ENCODE data around the gene ZNF77.
"Not testable (repeated sequence)": the region's sequence is repeated elsewhere in the genome, so short reads cannot be mapped to it uniquely, and the experiment has no call there.

Gene ZNF77

DNA sequence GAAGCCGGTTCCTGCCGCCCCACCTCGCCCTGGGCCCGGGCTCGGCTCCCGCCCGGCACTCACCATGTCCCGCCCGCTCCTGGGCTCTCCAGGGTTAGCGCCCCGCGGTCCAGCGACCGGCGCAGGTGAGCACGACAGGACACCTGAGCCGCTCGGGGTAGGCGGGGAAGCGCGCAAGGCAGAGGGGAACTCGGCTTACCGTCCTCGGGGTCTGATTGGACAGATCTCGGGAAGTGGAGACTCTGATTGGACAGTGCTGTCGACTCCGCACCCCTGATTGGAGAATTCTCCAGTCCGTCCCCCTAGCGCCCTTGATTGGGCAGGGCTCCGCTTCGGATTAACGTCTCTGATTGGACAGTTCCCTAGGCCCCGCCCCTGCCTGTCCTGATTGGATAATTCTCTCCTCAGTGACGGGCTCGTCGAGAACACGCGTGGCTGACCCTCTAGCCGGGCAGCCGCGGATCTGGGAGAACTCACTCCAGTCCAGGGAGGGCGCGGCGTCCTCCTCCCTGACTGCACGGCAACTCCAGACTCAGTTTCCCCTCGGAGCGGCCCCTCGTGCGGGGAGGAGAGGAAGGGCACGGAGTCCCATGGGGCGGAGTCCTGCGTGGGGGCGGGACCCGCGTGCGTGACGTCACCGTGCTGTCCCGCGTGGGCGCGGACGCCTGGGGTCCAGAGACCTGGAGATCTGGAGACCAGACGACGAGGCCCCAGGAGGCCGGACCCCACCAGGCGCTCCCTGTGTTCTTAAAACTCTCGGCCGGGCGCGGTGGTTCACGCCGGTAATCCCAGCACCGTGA lies at the start of gene ZNF77:
TSS of gene ZNF77 (minus strand) at position 197 of the 800 bp plus-strand sequence. CDS start at position 66, 131 bp downstream.
- TF ChIP-seq, protein P1, sequence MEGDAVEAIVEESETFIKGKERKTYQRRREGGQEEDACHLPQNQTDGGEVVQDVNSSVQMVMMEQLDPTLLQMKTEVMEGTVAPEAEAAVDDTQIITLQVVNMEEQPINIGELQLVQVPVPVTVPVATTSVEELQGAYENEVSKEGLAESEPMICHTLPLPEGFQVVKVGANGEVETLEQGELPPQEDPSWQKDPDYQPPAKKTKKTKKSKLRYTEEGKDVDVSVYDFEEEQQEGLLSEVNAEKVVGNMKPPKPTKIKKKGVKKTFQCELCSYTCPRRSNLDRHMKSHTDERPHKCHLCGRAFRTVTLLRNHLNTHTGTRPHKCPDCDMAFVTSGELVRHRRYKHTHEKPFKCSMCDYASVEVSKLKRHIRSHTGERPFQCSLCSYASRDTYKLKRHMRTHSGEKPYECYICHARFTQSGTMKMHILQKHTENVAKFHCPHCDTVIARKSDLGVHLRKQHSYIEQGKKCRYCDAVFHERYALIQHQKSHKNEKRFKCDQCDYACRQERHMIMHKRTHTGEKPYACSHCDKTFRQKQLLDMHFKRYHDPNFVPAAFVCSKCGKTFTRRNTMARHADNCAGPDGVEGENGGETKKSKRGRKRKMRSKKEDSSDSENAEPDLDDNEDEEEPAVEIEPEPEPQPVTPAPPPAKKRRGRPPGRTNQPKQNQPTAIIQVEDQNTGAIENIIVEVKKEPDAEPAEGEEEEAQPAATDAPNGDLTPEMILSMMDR (IDR thresholded peaks at IDR 0.05; ENCODE audit: control insufficient read depth, extremely low read depth, insufficient read depth): 0 out of 2 replicates have a peak, but pooled peaks have one; percentile 14
- peak; percentile 99 for DNase-seq (ENCODE audit: low read depth)

DNA sequence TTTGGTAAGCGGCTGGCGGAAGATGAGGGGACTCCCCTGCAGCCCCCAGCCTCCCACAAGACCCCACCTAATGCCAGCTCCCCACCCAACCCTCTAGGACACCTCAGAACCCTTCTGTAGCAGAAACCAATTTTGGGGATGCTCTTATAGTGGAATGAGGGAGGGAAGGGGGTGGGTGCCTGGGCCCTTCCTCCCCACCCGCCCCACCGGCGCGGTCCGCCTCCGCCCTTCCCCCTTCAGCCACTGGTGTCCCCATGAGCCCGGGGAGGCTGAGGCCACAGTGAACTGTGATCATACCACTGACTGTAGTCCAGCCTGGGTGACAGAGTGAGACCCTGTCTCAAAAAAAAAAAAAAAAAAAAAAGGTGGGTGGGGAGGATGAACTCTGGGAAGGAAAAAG lies 48.8 kb upstream of the ZNF77 start:
- TF ChIP-seq, protein P1 (IDR thresholded peaks at IDR 0.05; ENCODE audit: control insufficient read depth, extremely low read depth, insufficient read depth): no peak

More for the DNA sequence above, at the start of gene ZNF77:
- peak within 1 kb of the TSS; percentile 97 for H3K4me3 ChIP-seq (ENCODE audit: low read depth, low read length)

DNA sequence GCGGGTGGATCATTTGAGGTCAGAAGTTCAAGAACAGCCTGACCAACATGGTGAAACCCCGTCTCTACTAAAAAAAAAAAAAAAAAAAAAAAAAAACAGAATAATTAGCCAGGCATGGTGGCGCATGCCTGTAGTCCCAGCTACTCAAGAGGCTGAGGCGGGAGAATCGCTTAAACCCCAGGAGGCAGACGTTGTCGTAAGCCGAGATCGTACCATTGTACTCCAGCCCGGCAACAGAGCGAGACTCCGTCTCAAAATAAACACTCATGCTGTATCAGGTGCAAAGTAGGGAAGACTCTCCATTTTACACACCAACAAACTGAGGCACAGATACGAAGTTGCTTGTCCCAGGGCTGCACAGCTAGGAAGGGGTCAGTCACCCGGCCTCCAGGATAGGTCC lies 48.2 kb upstream of the ZNF77 start:
- no peak for DNase-seq (ENCODE audit: low read depth)
- TF ChIP-seq, protein P1 (IDR thresholded peaks at IDR 0.05; ENCODE audit: control insufficient read depth, extremely low read depth, insufficient read depth): no peak
- no peak overlapping the region for H3K4me3 ChIP-seq (ENCODE audit: low read depth, low read length)

More for the DNA sequence above, 48.8 kb upstream of the ZNF77 start:
- no peak for DNase-seq (ENCODE audit: low read depth)
- no peak overlapping the region for H3K4me3 ChIP-seq (ENCODE audit: low read depth, low read length)

DNA sequence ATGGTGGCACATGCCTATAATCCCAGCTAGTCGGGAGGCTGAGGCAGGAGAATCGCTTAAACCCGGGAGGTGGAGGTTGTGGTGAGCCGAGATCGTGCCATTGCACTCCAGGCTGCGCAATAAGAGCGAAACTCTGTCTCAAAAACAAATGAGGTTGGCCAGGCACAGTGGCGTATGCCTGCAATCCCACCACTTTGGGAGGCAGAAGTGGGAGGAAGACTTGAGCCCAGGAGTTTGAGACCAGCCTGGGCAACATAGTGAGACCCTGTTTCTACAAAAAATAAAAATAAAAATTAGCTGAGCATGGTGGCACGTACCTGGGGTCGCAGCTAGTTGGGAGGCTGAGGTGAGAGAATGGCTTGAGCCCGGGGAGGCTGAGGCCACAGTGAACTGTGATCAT lies 47.6 kb upstream of the ZNF77 start:
- DNase-seq (ENCODE audit: low read depth); H3K4me3 ChIP-seq (ENCODE audit: low read depth, low read length): not testable (repeated sequence)

DNA sequence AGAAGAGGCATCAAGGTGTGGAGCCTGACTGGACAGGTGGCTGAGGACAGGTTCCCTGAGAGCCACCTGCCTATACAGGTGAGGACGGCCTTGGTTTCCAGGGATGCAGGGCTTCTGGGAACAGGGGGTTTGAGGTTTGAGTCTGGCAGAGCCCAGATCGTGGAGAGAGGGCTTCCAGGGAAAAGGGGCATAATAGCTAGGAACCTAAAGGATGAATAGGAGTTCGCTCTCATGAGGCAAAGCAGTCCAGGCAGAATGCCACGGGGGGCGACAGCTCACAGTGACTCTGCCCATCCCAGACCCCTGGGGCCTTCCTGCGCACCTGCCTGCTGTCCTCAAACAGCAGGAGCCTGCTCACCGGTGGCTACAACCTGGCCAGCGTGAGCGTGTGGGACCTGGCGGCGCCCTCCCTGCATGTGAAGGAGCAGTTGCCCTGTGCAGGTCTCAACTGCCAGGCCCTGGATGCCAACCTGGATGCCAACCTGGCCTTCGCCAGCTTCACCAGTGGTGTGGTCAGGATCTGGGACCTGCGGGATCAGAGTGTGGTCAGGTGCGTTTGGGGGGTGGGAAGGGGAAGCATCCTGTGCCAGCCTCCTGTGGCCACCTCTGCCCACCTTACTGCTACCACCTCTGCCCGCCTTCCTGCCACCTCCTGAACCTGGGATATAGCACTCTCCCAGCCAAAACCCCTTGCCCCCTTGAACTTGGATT lies 44.6 kb upstream of the ZNF77 start:
- H3K4me3 ChIP-seq (ENCODE audit: low read depth, low read length): no peak overlapping the region
- DNase-seq (ENCODE audit: low read depth): no peak
- TF ChIP-seq, protein P1 (IDR thresholded peaks at IDR 0.05; ENCODE audit: control insufficient read depth, extremely low read depth, insufficient read depth): no peak

DNA sequence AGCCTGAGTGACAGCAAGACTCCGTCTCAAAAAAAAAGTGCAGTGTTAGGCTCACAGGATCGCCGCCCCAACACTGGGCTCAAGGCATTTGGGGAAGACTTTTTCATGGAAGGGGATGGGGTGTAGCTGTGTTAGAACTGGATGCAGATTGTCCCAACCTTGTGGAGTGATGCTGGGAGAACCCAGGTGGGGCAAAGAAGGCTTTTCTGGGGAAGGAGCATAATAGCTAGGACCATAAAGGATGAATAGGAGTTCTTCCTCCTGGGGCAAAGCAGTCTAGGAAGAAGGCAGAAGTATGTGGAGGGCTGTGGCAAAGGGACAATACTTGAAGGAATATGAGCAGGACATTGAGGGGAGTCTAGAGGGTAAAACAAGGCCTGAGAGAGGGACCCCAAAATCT lies 43.8 kb upstream of the ZNF77 start:
- no peak overlapping the region for H3K4me3 ChIP-seq (ENCODE audit: low read depth, low read length)
- TF ChIP-seq, protein P1 (IDR thresholded peaks at IDR 0.05; ENCODE audit: control insufficient read depth, extremely low read depth, insufficient read depth): no peak
- no peak for DNase-seq (ENCODE audit: low read depth)

DNA sequence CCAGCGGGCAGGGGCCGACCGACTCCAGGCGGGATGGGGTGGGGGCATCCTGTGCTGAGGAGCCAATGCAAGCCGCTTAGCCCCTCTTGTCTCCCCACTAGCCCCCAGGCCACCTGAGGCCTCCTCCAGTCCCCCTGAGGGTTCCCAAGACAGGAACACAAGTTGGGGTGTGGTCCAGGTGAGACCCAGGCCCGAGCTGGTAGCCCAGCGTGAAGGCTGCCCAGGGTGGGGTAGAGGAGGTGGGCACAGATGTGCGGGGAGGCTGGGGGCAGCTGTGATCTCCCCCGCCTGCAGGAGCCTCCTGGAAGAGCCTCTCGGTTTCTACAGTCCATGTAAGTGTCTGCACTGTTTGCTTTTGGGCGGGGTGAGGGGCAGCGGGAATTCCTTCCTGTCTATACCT lies 43.0 kb upstream of the ZNF77 start:
- no peak for DNase-seq (ENCODE audit: low read depth)
- no peak overlapping the region for H3K4me3 ChIP-seq (ENCODE audit: low read depth, low read length)
- TF ChIP-seq, protein P1 (IDR thresholded peaks at IDR 0.05; ENCODE audit: control insufficient read depth, extremely low read depth, insufficient read depth): no peak
